Measurements from ENCODE around the gene PKD2. TPM values are rescaled to one million over a fixed set of nuclear protein-coding genes. Genes with fewer than 3 reads are reported as not detected.

PKD2 gene
- total RNA-seq, 2 experiments from 2014 or later: 3.8 to 4.5 TPM

- Histone ChIP-seq H3K79me2 (ENCODE audit: insufficient read depth, low read depth, low read length) (no peaks in the 10 kb centered on the region), H3K36me3 (ENCODE audit: insufficient read depth, low read length) (no peaks in the 10 kb centered on the region; the same call in 1 of the 2 replicates), H3K4me2 (ENCODE audit: low read length) (no peak overlapping the region), H3K9me2 (ENCODE audit: insufficient read depth, low read length) (no peaks in the 10 kb centered on the region), H3K4me1 (ENCODE audit: insufficient read depth, low read length, poor library complexity, severe bottlenecking) (no peaks in the 10 kb centered on the region), H4K20me1 (ENCODE audit: insufficient read depth, low read length) (no peaks in the 10 kb centered on the region), H3K4me3 (ENCODE audit: low read depth, low read length, poor library complexity, severe bottlenecking) (no peak overlapping the region), H3K27ac (ENCODE audit: low read depth, low read length, poor library complexity, severe bottlenecking) (no peak overlapping the region), H2AFZ (ENCODE audit: low read length) (no peak overlapping the region), H3K9me3 (ENCODE audit: low read length) (no peaks in the 10 kb centered on the region)
- TF ChIP-seq, protein P1, sequence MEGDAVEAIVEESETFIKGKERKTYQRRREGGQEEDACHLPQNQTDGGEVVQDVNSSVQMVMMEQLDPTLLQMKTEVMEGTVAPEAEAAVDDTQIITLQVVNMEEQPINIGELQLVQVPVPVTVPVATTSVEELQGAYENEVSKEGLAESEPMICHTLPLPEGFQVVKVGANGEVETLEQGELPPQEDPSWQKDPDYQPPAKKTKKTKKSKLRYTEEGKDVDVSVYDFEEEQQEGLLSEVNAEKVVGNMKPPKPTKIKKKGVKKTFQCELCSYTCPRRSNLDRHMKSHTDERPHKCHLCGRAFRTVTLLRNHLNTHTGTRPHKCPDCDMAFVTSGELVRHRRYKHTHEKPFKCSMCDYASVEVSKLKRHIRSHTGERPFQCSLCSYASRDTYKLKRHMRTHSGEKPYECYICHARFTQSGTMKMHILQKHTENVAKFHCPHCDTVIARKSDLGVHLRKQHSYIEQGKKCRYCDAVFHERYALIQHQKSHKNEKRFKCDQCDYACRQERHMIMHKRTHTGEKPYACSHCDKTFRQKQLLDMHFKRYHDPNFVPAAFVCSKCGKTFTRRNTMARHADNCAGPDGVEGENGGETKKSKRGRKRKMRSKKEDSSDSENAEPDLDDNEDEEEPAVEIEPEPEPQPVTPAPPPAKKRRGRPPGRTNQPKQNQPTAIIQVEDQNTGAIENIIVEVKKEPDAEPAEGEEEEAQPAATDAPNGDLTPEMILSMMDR (conservative IDR thresholded peaks at IDR 0.05; ENCODE audit: low read length): no peak
- TF ChIP-seq EZH2phosphoT487 (IDR thresholded peaks at IDR 0.05; ENCODE audit: borderline replicate concordance, low read depth, low read length): no peak
- ChIA-PET POLR2A (no interaction called here), CTCF (ENCODE audit: unreplicated experiment) (no interaction called here)
- no peak for DNase-seq (ENCODE audit: low spot score)
- BruUV-seq (replicated peaks): no TSS peak
- intact Hi-C loops (cut with micrococcal nuclease; ENCODE audit: unreplicated experiment): no loop called here
Observed at GRCh38 chr4:88064410-88064809, 57.0 kb downstream of the PKD2 start.

- Histone ChIP-seq H2AFZ (ENCODE audit: low read length) (no peak overlapping the region), H3K36me3 (ENCODE audit: insufficient read depth, low read length) (peaks cover 13% of the 10 kb centered on the region), H3K4me2 (ENCODE audit: low read length) (no peak overlapping the region), H4K20me1 (ENCODE audit: insufficient read depth, low read length) (no peaks in the 10 kb centered on the region), H3K4me3 (ENCODE audit: low read depth, low read length, poor library complexity, severe bottlenecking) (no peak overlapping the region), H3K9me2 (ENCODE audit: insufficient read depth, low read length) (no peaks in the 10 kb centered on the region), H3K9me3 (ENCODE audit: low read length) (no peaks in the 10 kb centered on the region), H3K79me2 (ENCODE audit: insufficient read depth, low read depth, low read length) (no peaks in the 10 kb centered on the region), H3K27ac (ENCODE audit: low read depth, low read length, poor library complexity, severe bottlenecking) (no peak overlapping the region), H3K4me1 (ENCODE audit: insufficient read depth, low read length, poor library complexity, severe bottlenecking) (no peaks in the 10 kb centered on the region)
- no peak for DNase-seq (ENCODE audit: low spot score)
- BruUV-seq (replicated peaks): no TSS peak
- no peak for TF ChIP-seq EZH2phosphoT487 (IDR thresholded peaks at IDR 0.05; ENCODE audit: borderline replicate concordance, low read depth, low read length)
- TF ChIP-seq, protein P1 (conservative IDR thresholded peaks at IDR 0.05; ENCODE audit: low read length): no peak
- intact Hi-C loops (cut with micrococcal nuclease; ENCODE audit: unreplicated experiment): no loop called here
- ChIA-PET POLR2A (no interaction called here), CTCF (ENCODE audit: unreplicated experiment) (no interaction called here)
Observed at GRCh38 chr4:88070031-88070430, 62.6 kb downstream of the PKD2 start.

DNA sequence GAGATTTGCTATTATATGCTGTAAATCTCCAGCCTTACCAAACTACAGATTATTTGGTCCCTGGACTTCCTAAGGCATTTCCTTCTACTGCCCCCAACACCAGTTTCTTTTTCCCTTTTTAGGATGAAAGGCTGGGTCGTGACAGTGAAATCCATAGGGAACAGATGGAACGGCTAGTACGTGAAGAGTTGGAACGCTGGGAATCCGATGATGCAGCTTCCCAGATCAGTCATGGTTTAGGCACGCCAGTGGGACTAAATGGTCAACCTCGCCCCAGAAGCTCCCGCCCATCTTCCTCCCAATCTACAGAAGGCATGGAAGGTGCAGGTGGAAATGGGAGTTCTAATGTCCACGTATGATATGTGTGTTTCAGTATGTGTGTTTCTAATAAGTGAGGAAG lies 67.9 kb downstream of the PKD2 start:
- Histone ChIP-seq H3K36me3 (ENCODE audit: insufficient read depth, low read length) (peaks cover 13% of the 10 kb centered on the region), H3K4me3 (ENCODE audit: low read depth, low read length, poor library complexity, severe bottlenecking) (no peak overlapping the region), H4K20me1 (ENCODE audit: insufficient read depth, low read length) (no peaks in the 10 kb centered on the region), H3K4me2 (ENCODE audit: low read length) (no peak overlapping the region), H3K79me2 (ENCODE audit: insufficient read depth, low read depth, low read length) (no peaks in the 10 kb centered on the region), H3K9me3 (ENCODE audit: low read length) (no peaks in the 10 kb centered on the region), H2AFZ (ENCODE audit: low read length) (no peak overlapping the region), H3K4me1 (ENCODE audit: insufficient read depth, low read length, poor library complexity, severe bottlenecking) (no peaks in the 10 kb centered on the region), H3K27ac (ENCODE audit: low read depth, low read length, poor library complexity, severe bottlenecking) (no peak overlapping the region), H3K9me2 (ENCODE audit: insufficient read depth, low read length) (no peaks in the 10 kb centered on the region)
- no TSS peak for BruUV-seq (replicated peaks)
- TF ChIP-seq EZH2phosphoT487 (IDR thresholded peaks at IDR 0.05; ENCODE audit: borderline replicate concordance, low read depth, low read length): no peak
- intact Hi-C loops (cut with micrococcal nuclease; ENCODE audit: unreplicated experiment): no loop called here
- DNase-seq (ENCODE audit: low spot score): no peak
- POLR2A ChIA-PET: interaction anchor here (0.9 kb wide), 1 partner anchor 29 kb away, joined by 3 read pairs; no protein-coding TSS in a partner anchor
- CTCF ChIA-PET (ENCODE audit: unreplicated experiment): no interaction called here

All from OCI-LY7 (cell line).